Endodermal cell (in vitro differentiated cells): ENCODE measurements around the gene RBM47. TPM values are rescaled to one million over a fixed set of nuclear protein-coding genes. Genes with fewer than 3 reads are reported as not detected.
"Not testable (repeated sequence)": the region's sequence is repeated elsewhere in the genome, so short reads cannot be mapped to it uniquely, and the experiment has no call there.

Experiments used
- DNase-seq: peaks from one replicate; pipeline ENCODE4 v3.0.0-alpha.2; 2017
- H3K27ac ChIP-seq: 2 replicates; pipeline ENCODE4 v1.5.1; 2013; ENCODE audit warnings: mild to moderate bottlenecking, low read depth, low read length, moderate library complexity
- H3K27me3 ChIP-seq: 2 replicates; pipeline ENCODE4 v1.6.1; 2013; ENCODE audit warnings: mild to moderate bottlenecking, low read length, moderate library complexity; ENCODE audit not compliant: insufficient read depth, control insufficient read depth, poor library complexity, severe bottlenecking
- H3K36me3 ChIP-seq: 2 replicates; pipeline ENCODE4 v1.7.0; 2013; ENCODE audit warnings: mild to moderate bottlenecking, low read length, moderate library complexity; ENCODE audit not compliant: control insufficient read depth, insufficient read depth
- H3K4me1 ChIP-seq: one replicate; pipeline ENCODE4 v1.7.0; 2013; ENCODE audit warnings: low read length; ENCODE audit not compliant: control insufficient read depth, insufficient read depth
- H3K4me3 ChIP-seq: 2 replicates; pipeline ENCODE4 v1.5.1; 2013; ENCODE audit warnings: mild to moderate bottlenecking, low read length, moderate library complexity
- H3K9ac ChIP-seq: 2 replicates; pipeline ENCODE4 v1.6.1; 2013; ENCODE audit warnings: mild to moderate bottlenecking, low read length, moderate library complexity; ENCODE audit not compliant: poor library complexity, severe bottlenecking; ENCODE audit errors: extremely low read depth
- H3K9me3 ChIP-seq: 2 replicates; pipeline ENCODE4 v1.6.1; 2013; ENCODE audit warnings: mild to moderate bottlenecking, low read length, moderate library complexity; ENCODE audit not compliant: control insufficient read depth
- H3K27ac Mint-ChIP-seq: 2 replicates; pipeline ENCODE4 v1.8.0; 2020; ENCODE audit warnings: mixed read lengths
- H3K27me3 Mint-ChIP-seq: 2 replicates; pipeline ENCODE4 v1.8.0; 2021; ENCODE audit warnings: mild to moderate bottlenecking, mixed read lengths; ENCODE audit not compliant: insufficient read depth
- H3K36me3 Mint-ChIP-seq: 2 replicates; pipeline ENCODE4 v1.8.0; 2020; ENCODE audit warnings: low read depth, mixed read lengths
- H3K4me1 Mint-ChIP-seq: 2 replicates; pipeline ENCODE4 v1.8.0; 2020; ENCODE audit warnings: mixed read lengths
- H3K4me3 Mint-ChIP-seq: 2 replicates; pipeline ENCODE4 v1.8.0; 2020; ENCODE audit warnings: mild to moderate bottlenecking, moderate library complexity, mixed read lengths
- H3K9me3 Mint-ChIP-seq: 2 replicates; pipeline ENCODE4 v1.8.0; 2020; ENCODE audit warnings: mild to moderate bottlenecking, mixed read lengths
- CTCF ChIP-seq: fragments of 200-600 bp; sonication (generic); conservative IDR thresholded peaks from 2 replicates; pipeline ENCODE4 v1.5.0; 2021; ENCODE audit warnings: antibody characterized with exemption, mild to moderate bottlenecking
- whole genome bisulfite sequencing, 2 experiments: methylation state at CpG; one replicate each; pipeline versions ENCODE4 v1.1.5 to v1.1.7; 2013; ENCODE audit warnings: missing lambda C conversion rate in 2 of 2, mixed read lengths in 1 of 2; ENCODE audit not compliant: insufficient coverage in 1 of 2, insufficient read length in 1 of 2; 5-methylcytosine and 5-hydroxymethylcytosine counted together
- total RNA-seq, 2 donors: library from RNA; stranded (reverse); fragmentation: NEBNext Ultra II Directional in 1 of 2; extraction: Animal tissue kit (Norgen Biotek cat#: 25700) in 1 of 2; gene quantifications; 2 replicates in 1 of 2; 3 replicates in 1 of 2; pipeline ENCODE4 v1.2.1, GENCODE V29; 2021

RBM47 gene
- total RNA-seq, 2 donors from 2014 or later: 71.7 to 90.6 TPM

- H3K36me3 Mint-ChIP-seq: peaks cover 2% of the 10 kb centered on the region
- H3K27me3 Mint-ChIP-seq: no peaks in the 10 kb centered on the region
- H3K4me3 ChIP-seq: peak overlapping the region; percentile 91
- no peaks in the 10 kb centered on the region for H3K9me3 Mint-ChIP-seq
- H3K27ac Mint-ChIP-seq: peak overlapping the region; percentile 100
- H3K9me3 ChIP-seq: no peaks in the 10 kb centered on the region
- WGBS, 2 experiments: 1 to 5% methylated on average over 23 to 41 of the region's 41 CpGs
- peak; percentile 7 for TF ChIP-seq CTCF
- H3K27me3 ChIP-seq: no peaks in the 10 kb centered on the region
- no peaks in the 10 kb centered on the region for H3K36me3 ChIP-seq
- H3K9ac ChIP-seq: peak overlapping the region; percentile 85
- H3K4me3 Mint-ChIP-seq: peak overlapping the region; percentile 93
- DNase-seq: peak; percentile 92
- H3K4me1 ChIP-seq: peaks cover 11% of the 10 kb centered on the region
- H3K27ac ChIP-seq: peak overlapping the region; percentile 34
- peaks cover 47% of the 10 kb centered on the region for H3K4me1 Mint-ChIP-seq
These were observed 814 bp upstream of the RBM47 start for GRCh38 chr4:40630335-40631021.

GRCh38 chr4:40628888-40629287, 776 bp downstream of the RBM47 start:
- Histone ChIP-seq H3K4me3 (peak overlapping the region; percentile 91), H3K36me3 (no peaks in the 10 kb centered on the region), H3K27ac (no peak overlapping the region), H3K9ac (peak overlapping the region; percentile 85), H3K27me3 (no peaks in the 10 kb centered on the region), H3K4me1 (peaks cover 11% of the 10 kb centered on the region), H3K9me3 (no peaks in the 10 kb centered on the region)
- Mint-ChIP-seq H3K27ac (peak overlapping the region; percentile 100), H3K36me3 (peaks cover 5% of the 10 kb centered on the region), H3K4me3 (peak overlapping the region; percentile 93), H3K4me1 (peaks cover 44% of the 10 kb centered on the region), H3K9me3 (no peaks in the 10 kb centered on the region), H3K27me3 (no peaks in the 10 kb centered on the region)
- TF ChIP-seq CTCF: no peak
- DNase-seq: no peak
- WGBS, 2 experiments: 4 to 17% methylated on average over 1 to 5 of the region's 6 CpGs

GRCh38 chr4:40628407-40628806, 1.3 kb downstream of the RBM47 start:
- not testable (repeated sequence) for H3K27ac ChIP-seq, H3K27me3 Mint-ChIP-seq, H3K9me3 ChIP-seq, H3K27me3 ChIP-seq, H3K36me3 Mint-ChIP-seq, DNase-seq, H3K36me3 ChIP-seq, H3K9me3 Mint-ChIP-seq
- Histone ChIP-seq H3K4me3 (peak overlapping the region; percentile 91), H3K4me1 (peaks cover 11% of the 10 kb centered on the region), H3K9ac (peak overlapping the region; percentile 30)
- Mint-ChIP-seq H3K4me1 (peaks cover 44% of the 10 kb centered on the region), H3K27ac (peak overlapping the region; percentile 100), H3K4me3 (peak overlapping the region; percentile 93)
- 16 to 21% methylated on average over 5 to 6 of the region's 6 CpGs for WGBS, 2 experiments
